ENCODE data around the gene USP37. TPM values are rescaled to one million over a fixed set of nuclear protein-coding genes. Genes with fewer than 3 reads are reported as not detected.
A peak's percentile ranks its signal among the peaks of the same experiment; 100 is the strongest.

Gene USP37
- total and polyA plus RNA-seq, 8 donors: 13.0 to 21.9 (median 19.3) TPM

DNA sequence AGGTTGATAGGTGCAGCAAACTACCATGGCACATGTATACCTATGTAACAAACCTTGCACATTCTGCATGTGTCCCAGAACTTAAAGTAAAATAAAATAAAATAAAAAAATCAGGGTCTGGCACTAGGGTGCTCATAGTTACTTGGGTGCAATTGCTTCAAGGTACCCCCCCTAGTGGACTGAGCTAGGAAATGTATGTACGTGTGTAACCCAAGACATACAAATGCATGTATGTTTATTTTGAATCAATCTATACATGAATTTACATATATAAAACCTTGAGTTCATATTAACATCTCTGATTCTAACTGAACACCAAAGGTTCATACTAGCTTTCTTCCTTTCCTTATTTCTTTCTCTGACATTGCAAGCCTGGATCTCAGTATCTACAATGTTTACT, 51.5 kb downstream of the USP37 start:
- TF ChIP-seq, protein P1, sequence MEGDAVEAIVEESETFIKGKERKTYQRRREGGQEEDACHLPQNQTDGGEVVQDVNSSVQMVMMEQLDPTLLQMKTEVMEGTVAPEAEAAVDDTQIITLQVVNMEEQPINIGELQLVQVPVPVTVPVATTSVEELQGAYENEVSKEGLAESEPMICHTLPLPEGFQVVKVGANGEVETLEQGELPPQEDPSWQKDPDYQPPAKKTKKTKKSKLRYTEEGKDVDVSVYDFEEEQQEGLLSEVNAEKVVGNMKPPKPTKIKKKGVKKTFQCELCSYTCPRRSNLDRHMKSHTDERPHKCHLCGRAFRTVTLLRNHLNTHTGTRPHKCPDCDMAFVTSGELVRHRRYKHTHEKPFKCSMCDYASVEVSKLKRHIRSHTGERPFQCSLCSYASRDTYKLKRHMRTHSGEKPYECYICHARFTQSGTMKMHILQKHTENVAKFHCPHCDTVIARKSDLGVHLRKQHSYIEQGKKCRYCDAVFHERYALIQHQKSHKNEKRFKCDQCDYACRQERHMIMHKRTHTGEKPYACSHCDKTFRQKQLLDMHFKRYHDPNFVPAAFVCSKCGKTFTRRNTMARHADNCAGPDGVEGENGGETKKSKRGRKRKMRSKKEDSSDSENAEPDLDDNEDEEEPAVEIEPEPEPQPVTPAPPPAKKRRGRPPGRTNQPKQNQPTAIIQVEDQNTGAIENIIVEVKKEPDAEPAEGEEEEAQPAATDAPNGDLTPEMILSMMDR (IDR thresholded peaks at IDR 0.05): peak; percentile 31 to 44
- no peak overlapping the region for H3K4me3 ChIP-seq
- peak; percentile 67 for ATAC-seq
- no peaks in the 10 kb centered on the region for H3K4me1 ChIP-seq
- no peak for DNase-seq
- no peak overlapping the region for H3K27ac ChIP-seq
- intact Hi-C loops (cut with DNase I): no loop called here
- no peaks in the 10 kb centered on the region for H3K9me3 ChIP-seq
- H3K36me3 ChIP-seq: peaks cover 0 to 13% of the 10 kb centered on the region in 2 donors
- H3K27me3 ChIP-seq: no peaks in the 10 kb centered on the region

DNA sequence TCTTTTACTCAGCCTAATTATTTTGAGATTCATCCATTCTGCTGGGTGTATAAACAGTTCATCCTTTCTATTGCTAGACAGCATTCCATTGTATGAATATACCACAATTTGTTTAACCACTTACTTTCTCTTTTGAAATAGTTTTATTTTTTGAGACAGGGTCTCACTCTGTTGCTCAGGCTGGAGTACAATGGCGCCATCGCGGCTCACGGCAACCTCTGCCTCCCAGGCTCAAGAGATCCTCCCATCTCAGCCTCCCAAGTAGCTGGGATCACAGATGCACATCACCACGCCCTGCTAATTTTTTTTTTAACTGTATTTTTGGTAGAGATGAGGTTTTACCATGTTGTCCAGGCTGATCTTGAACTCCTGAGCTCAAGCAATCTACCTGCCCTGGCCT, 54.5 kb downstream of the USP37 start:
- Histone ChIP-seq H3K9me3 (no peaks in the 10 kb centered on the region), H3K4me3 (no peak overlapping the region), H3K36me3 (peaks cover 0 to 11% of the 10 kb centered on the region in 2 donors), H3K4me1 (no peaks in the 10 kb centered on the region), H3K27me3 (no peaks in the 10 kb centered on the region), H3K27ac (no peak overlapping the region)
- intact Hi-C loops (cut with DNase I): no loop called here
- ATAC-seq (no peak), DNase-seq (no peak)
- TF ChIP-seq, protein P1 (IDR thresholded peaks at IDR 0.05): no peak

DNA sequence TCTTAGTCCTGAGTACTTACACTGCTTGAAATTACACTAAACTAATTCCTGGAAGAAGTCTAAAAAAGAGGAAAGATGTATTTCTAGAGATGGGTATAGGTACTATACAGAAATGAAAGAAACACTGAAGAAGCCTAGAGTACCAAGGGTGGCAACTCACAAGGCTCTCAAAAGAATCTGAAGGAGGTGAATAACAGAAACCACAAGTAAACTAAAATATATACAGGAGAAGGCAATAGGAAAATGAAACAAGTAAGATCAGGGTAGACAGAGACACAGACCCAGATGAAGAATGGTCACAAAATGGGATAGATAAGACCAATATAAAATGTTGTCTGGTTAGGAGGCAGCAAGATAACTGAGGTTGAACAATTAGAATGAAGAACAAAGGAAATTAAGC, 59.9 kb downstream of the USP37 start:
- DNase-seq: no peak
- Histone ChIP-seq H3K36me3 (peaks cover 0 to 16% of the 10 kb centered on the region in 2 donors), H3K27me3 (no peaks in the 10 kb centered on the region), H3K4me3 (no peak overlapping the region), H3K27ac (no peak overlapping the region), H3K4me1 (no peaks in the 10 kb centered on the region), H3K9me3 (no peaks in the 10 kb centered on the region)
- intact Hi-C loops (cut with DNase I): no loop called here
- TF ChIP-seq, protein P1 (IDR thresholded peaks at IDR 0.05): no peak
- ATAC-seq: peak; percentile 89

DNA sequence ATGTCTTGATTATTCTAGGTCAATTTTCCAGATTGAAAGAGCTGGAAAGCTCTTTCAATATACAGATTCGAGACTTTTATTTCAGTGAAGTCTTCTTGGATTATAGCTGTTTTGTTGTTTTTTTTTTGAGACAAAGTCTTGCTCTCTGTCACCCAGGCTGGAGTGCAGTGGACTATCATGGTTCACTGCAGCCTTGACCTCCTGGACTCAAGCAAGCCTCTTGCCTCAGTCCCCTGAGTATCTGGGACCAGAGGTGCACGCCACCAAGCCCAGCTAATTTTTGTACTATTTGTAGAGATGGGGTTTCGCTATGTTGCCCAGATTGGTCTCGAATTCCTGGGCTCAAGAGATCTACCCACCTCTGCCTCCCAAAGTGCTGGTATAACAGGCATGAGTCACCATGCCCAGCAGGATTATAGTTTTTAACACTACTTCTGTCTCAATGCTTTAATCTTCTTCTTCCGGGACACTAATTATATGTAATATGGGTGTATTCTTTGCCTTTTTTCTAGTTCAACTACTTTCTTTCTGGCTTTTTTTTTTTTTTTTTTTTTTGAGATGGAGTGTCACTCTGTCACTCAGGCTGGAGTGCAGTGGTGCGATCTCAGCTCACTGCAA, 62.3 kb downstream of the USP37 start:
- ATAC-seq (no peak), DNase-seq (no peak)
- Histone ChIP-seq H3K4me3 (no peak overlapping the region), H3K27me3 (no peaks in the 10 kb centered on the region), H3K36me3 (peaks cover 0 to 16% of the 10 kb centered on the region in 2 donors), H3K27ac (no peak overlapping the region), H3K4me1 (peaks cover 5 to 14% of the 10 kb centered on the region in 2 donors), H3K9me3 (no peaks in the 10 kb centered on the region)
- TF ChIP-seq, protein P1 (IDR thresholded peaks at IDR 0.05): no peak
- intact Hi-C loops (cut with DNase I): no loop called here

DNA sequence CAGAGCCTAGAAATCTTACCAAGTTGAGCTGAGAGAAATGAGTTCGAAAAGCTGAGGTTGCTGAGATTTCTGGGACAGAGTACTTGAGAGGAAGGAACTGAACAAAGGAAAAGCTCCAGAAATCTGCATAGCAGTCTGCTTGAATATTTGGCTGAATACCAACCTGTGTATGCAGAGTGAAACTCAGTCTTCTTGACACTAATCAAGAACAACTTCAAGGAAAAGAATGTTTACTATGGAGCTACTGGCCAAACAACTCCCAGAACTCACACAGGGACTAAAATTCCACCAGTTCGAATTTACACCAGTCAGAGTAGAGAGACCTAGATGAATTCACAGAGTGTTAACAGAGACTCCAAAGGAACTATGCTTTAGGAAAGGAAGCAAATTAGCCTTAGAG, 66.5 kb downstream of the USP37 start:
- no peaks in the 10 kb centered on the region for H3K9me3 ChIP-seq
- H3K27me3 ChIP-seq: no peaks in the 10 kb centered on the region
- peaks cover 0 to 18% of the 10 kb centered on the region in 2 donors for H3K36me3 ChIP-seq
- H3K27ac ChIP-seq: peak overlapping the region; percentile 59 to 62
- ATAC-seq: peak; percentile 90
- peak in 2 of 4 donors; percentile 30 to 51 for DNase-seq
- TF ChIP-seq, protein P1 (IDR thresholded peaks at IDR 0.05): no peak
- peaks cover 5 to 14% of the 10 kb centered on the region in 2 donors for H3K4me1 ChIP-seq
- no peak overlapping the region for H3K4me3 ChIP-seq
- intact Hi-C loops (cut with DNase I): no loop called here

Measured in left lung (tissue), 10 donors.